ENCODE data around the gene LRRD1.

- TF ChIP-seq MXI1 (IDR thresholded peaks at IDR 0.05; ENCODE audit: borderline replicate concordance, low read depth, low read length) (no peak), RCOR1 (IDR thresholded peaks at IDR 0.05; ENCODE audit: insufficient replicate concordance, low read length) (no peak), POLR2A (IDR thresholded peaks at IDR 0.05; ENCODE audit: low read depth, low read length) (no peak), RFX5 (IDR thresholded peaks at IDR 0.05; ENCODE audit: low read depth, low read length) (no peak)
- TF ChIP-seq, protein P1, sequence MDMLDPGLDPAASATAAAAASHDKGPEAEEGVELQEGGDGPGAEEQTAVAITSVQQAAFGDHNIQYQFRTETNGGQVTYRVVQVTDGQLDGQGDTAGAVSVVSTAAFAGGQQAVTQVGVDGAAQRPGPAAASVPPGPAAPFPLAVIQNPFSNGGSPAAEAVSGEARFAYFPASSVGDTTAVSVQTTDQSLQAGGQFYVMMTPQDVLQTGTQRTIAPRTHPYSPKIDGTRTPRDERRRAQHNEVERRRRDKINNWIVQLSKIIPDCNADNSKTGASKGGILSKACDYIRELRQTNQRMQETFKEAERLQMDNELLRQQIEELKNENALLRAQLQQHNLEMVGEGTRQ (IDR thresholded peaks at IDR 0.05; ENCODE audit: low read depth, low read length), result no peak
- TF ChIP-seq, protein P2, sequence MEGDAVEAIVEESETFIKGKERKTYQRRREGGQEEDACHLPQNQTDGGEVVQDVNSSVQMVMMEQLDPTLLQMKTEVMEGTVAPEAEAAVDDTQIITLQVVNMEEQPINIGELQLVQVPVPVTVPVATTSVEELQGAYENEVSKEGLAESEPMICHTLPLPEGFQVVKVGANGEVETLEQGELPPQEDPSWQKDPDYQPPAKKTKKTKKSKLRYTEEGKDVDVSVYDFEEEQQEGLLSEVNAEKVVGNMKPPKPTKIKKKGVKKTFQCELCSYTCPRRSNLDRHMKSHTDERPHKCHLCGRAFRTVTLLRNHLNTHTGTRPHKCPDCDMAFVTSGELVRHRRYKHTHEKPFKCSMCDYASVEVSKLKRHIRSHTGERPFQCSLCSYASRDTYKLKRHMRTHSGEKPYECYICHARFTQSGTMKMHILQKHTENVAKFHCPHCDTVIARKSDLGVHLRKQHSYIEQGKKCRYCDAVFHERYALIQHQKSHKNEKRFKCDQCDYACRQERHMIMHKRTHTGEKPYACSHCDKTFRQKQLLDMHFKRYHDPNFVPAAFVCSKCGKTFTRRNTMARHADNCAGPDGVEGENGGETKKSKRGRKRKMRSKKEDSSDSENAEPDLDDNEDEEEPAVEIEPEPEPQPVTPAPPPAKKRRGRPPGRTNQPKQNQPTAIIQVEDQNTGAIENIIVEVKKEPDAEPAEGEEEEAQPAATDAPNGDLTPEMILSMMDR (conservative IDR thresholded peaks at IDR 0.05; ENCODE audit: low read depth, low read length), result no peak
Measured at GRCh38 chr7:92228742-92229141, 49.8 kb upstream of the LRRD1 start.
